ENCODE data around the gene HDAC11.

DNA sequence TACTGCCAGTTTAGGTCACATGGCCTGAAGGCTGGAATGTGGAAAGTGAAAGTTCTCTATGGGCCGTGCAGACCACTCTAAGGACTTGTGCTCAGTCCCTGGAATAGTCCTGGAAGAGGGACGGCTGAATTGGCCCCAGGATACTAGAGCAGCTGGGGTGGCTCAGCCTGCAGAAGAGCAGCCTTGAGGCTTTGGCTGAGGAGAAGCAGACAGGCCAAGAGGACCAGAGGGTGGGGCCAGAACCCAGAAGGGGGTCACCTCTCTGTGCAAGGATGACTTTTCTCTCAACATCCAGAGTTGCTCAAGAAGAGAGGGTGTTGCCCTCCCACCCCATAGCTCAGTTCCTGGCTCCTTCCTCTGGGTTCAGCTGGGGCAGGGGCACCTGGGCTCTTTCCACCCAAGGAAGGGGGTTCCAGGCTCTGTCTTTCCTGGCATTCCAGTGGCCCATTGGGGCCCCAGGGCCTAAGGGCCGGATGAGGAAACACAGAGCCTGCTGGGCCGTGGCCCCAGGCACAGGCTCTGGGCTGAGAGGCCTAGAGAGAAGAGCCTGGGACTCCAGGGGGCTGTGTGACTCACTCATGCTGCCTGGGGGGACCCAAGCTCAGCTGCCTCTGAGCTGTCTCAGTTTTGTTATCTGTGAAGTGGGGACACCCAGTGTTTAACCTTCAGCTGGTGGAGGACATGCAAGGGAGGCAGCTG lies 60.3 kb downstream of the HDAC11 start:
- no peak for TF ChIP-seq POLR2AphosphoS5 (IDR thresholded peaks at IDR 0.05; ENCODE audit: borderline replicate concordance, low read depth, low read length)
- no peak for TF ChIP-seq EZH2 (IDR thresholded peaks at IDR 0.05)
- TF ChIP-seq FOXP2 (optimal IDR thresholded peaks at IDR 0.05; ENCODE audit: control extremely low read depth, extremely low read length, insufficient read depth): no peak
